Measurements from ENCODE around the gene MSANTD4. TPM values are rescaled to one million over a fixed set of nuclear protein-coding genes. Genes with fewer than 3 reads are reported as not detected.

The MSANTD4 gene
- total RNA-seq (2022; extraction: Qiagen RNA extraction): 7.7 to 11.8 TPM (median 9.0 TPM) in 5 replicates

DNA sequence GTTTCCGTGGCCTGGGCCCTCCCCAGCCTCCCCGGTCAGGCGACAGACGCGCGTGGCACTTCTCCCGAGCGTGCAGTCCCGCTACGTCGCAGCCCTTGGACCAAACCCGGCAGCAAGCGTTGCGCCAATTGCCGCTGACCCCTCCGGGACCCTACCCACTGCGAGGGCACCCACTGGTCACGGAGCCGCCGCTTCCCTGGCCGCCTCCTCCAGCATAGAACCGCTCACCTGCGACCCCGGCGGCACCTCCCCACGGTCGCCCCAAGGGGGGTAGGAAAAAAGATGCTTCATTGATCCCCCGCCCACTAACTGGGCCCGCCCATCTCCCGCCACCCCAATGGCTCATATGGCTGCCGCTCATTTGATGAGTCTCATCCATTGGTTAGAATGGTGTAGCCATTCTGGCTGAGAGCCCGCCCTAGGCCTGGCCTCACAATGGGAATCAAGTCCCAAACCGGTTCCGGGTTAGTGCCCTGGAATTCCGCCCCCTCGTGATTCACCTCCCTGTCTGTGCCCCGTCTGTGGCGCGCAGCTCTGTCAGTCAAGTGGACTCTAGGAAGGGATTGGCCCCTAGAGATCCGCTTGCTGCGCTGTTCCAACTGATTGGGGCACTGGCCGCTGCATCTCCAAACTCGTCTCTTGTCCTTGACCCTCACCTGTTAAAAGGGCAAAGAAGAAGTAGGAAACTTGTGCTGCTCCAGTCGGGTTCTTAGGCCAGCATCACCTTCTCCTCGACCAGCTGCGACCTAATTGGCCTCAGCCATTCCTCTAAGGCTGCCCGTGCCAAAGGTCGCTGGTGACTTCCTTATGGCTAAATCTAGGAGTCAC, at the start of gene MSANTD4:
TSS of gene MSANTD4 (minus strand) at position 274 of the 828 bp plus-strand sequence. CDS start 11,323 bp downstream, outside the sequence.

Other genes with a start within 250 kb of the MSANTD4 start
- gene KBTBD3, start 55.1 kb upstream of the MSANTD4 start, total RNA-seq (2022; extraction: Qiagen RNA extraction): 0.74 to 1.3 TPM (median 0.94 TPM) in 5 replicates
- 27.6 to 35.6 TPM (median 28.0 TPM) in 5 replicates for gene AASDHPPT, start 55.4 kb upstream of the MSANTD4 start, total RNA-seq (2022; extraction: Qiagen RNA extraction)